Stimulated activated CD8-positive, alpha-beta memory T cell treated with anti-CD3 and anti-CD28 coated beads, Interleukin-12 subunit alpha, Interleukin-12 subunit beta, amount 100 ng/mL, for 24 hours (primary cell): ENCODE results near the gene NR0B2.

ENCODE experiments used
- DNase-seq: peaks from one replicate; pipeline ENCODE4 v3.0.0-alpha.2; 2020; ENCODE audit errors: extremely low read depth

Gene NR0B2

DNA sequence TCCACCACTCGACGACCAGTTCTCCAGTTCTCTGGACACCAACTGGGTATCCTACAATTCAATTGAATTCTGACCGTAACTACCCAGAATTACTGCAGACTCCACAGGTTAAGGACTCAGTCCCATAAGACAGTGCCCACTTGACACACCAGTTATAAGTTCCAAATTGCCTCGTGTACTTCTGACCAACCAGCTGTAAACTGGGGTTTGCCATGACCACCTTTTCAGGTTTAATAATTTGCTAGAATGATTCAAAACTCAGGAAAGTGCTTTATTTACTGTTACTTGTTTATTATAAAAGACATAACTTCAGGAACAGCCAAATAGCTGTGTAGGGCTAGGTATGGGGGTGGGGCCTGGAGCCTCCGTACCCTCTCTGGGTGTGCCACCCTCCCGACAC lies 23.0 kb upstream of the NR0B2 start:
- DNase-seq: no peak

DNA sequence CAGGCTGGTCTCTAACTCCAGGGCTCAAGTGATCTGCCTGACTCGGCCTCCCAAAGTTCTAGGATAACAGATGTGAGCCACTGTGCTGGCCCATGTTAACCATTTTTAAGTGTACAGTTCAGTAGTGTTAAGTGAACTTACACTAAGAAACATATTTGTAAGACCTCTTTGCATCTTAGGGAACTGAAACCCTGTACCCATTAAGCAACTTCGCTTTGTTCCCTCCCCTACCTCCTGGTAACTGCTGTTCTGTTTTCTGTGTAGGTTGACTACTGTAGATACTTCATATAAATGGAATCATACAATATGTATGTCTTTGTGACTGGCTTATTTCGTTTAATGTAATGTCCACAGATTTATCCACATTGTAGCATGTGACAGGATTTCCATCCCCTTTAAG lies 18.8 kb upstream of the NR0B2 start:
- DNase-seq: no peak

DNA sequence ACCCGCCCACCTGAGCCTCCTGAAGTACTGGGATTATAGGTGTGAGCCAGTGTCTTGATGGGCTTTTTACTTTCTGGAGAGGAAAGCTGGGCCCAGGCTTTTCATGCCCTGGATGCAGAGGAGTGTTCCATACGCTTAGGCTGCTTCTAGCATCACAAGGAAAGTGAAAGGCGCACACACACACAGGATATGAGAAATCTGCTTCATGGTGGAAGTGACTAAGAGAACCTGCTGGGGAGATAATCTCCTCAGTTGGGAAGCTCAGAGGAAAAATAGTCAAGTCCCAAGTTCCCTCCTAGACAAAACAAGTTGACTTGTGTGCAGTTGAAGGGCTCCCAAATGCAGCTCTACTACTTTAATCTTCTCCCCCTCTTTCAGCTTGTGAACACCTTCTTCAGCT lies 9.9 kb upstream of the NR0B2 start:
- no peak for DNase-seq

DNA sequence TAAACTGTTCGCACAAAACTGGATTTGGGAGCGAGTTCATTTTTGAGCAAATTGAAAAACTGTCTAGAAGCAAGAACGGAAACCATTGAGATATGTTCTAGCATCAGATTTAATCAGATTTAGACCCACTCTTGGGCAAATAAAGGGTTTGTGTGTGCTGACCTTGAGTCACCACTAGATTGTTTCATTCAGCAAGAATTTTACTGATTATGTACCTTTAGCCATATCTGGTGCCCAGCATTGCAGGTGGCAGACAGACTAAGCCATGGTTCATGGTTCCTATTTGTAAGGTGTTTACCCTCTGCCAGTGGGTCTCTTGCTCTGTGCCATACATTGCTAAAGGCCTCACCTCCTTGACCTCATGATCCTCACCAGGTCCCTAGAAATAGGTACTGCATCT lies 9.1 kb upstream of the NR0B2 start:
- DNase-seq: no peak

DNA sequence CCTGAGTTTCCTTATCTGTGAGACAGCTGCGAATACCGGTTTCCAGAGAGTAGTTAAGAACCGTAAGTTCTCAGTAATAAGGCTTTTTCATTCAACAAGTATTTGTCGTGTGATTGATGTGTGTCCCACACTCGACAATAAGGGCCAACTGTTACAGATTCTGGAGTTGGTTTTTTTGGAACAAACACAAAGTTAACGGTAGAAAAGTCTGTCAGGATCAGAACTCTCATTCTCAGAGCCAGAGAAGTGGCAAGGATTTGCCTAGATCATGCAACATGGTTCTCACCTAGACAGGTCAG lies 8.6 kb upstream of the NR0B2 start:
- no peak for DNase-seq

DNA sequence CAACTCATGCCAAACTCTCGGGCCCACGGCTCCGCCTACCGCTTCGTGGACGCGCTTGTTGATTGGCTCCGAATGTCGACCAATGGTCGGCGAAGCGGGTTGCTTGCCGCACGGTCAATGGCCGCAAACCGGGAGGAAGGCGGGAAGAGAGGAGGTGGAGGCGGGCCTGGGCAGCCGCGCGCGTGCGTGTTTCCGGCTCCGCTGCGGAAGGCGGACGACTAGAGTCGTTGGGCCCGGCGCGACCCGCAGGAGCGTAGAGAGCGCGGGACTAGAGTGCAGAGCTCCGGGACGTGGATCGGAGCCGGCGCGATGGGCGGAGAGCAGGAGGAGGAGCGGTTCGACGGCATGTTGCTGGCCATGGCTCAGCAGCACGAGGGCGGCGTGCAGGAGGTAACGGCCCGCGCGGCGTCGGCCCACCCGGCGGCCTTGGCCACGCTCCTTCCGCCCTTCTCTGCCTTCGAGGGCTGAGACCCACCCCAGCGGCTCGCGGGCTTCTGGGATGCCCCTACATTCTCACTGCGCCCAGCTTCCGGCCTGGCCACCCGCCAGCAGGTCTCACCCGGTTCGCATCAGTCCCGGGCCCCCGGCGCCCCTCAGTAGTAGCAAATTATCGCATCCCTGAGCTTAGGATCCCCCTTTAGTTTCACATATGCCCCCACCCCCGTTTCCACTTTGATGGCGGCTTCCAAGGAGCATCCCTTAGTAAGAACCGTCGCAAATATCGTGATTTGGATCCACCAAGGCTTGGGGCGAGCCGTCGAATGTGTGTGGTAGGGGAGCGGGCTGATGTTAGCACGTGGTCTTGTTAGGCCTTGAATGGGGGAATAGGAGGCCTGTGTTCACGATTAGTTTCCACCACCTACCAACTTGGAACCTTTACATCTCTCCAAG lies 8.0 kb upstream of the NR0B2 start, which contains the start of gene NUDC:
Gene NUDC, plus strand, starts transcription at position 204 of the 891 bp plus-strand sequence. Its CDS starts 106 bp downstream, at position 310.
- DNase-seq: peak; percentile 92

DNA sequence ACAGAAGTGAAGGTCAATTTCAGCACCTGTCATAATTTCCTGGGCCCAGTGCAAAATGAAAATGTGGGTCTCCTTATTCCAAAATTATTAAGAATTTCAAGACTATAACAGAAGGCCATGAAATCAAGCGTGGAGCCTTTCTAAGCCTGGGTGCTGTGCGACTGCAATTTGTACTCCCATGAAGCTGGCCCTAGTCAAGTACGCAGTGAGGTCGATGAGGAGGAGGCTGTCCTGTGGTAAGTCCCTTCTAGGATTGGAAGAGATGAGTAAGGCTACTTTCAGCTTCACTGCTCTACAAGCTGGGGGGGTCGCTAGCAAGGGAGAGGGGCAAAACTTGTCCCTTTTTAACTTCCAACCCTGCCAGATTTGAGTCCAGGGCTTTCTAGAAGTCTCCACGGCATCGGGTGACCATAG lies 7.4 kb upstream of the NR0B2 start:
- no peak for DNase-seq

DNA sequence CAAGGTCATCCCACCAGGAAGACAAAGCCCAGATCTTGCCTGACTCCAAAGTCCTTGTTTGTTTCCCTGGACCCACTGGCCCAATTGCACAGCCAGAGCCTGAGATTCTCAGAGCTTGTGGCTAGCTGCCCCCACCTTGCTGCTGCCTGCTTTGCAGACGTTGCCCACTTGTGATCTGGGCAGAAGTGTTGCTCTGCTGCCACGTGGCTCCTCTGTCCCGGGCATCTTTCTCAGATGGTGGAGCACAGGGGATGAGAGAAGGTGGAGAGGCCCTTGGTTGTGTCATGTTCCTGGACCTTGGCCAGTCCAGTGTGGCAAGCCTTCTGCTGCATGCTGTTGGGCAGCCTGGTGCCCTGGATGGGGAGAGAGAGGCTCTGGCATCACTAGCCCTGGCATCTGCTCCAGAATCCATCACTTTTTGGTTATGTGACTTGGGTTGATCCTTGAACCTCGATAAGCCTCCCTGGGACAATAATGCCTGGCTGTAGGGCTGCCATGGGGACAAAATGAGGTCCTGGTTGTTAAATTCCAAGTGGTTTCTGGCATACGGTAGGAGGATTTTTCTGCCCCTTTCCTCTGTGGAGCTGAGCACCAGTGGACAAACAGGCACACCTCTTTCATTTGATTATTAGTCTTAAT lies 1.5 kb upstream of the NR0B2 start:
- no peak for DNase-seq

DNA sequence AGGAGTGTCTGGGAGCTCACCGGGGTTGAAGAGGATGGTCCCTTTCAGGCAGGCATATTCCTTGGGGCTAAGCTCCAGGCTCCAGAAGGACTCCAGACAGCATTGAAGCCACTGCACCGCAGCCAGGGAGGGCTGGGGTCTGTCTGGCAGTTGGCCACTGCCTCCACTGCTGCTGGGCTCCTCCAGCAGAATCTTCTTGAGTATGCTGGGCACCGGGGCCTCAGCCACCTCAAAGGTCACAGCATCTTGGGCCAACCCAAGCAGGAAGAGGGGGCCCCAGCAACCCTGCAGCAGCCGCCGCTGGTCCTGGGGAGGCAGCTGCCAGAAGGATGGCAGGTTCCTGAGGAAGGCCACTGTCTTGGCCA lies 404 bp downstream of the NR0B2 start:
- no peak for DNase-seq

DNA sequence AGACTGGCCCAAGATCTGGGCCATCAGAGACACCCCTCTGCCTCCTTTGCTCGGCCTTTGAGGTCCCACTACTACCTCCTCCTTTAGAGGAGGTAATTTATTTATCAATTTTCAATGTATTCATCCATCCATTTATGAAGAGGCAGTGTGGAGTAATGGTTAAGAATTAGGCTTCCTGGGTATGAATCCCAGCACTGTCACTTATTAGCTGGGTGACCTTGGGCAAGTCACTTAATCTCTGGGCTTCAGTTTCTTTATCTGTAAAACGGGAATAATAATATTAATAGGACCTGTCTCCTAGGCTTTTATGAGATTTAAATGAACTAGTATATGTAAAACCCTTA lies 1.7 kb downstream of the NR0B2 start:
- DNase-seq: no peak

DNA sequence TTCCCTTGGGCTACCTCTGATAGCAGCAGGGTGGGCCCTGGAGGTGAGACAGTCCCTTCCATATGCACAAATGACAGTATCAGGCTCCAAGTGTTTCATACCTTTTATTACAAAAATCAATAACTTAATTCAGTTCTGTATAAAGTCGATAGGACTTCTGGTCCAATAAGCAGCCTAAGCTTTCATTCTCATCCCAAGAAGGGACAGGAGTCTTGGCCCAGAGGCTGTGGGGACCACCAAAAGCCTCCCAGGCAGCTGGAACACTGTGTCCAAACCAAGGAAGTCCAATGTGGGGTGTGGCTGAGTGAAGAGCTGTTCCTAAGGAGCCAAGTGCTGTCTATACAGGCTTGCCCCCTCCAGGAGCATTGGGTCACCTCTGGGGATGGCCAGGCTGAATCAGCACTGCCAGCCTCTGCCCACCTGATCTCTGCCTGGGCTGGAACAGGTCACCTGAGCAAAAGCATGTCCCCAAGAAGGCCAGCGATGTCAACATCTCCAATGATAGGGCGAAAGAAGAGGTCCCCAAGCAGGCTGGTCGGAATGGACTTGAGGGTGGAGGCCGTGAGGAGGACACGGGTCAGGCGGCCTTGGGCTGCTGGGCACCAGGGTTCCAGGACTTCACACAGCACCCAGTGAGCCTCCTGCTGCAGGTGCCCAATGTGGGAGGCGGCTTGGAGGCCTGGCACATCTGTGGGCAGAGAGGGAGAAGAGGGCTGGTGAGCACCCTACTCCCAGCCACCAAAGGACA lies 2.2 kb downstream of the NR0B2 start:
- DNase-seq: no peak

DNA sequence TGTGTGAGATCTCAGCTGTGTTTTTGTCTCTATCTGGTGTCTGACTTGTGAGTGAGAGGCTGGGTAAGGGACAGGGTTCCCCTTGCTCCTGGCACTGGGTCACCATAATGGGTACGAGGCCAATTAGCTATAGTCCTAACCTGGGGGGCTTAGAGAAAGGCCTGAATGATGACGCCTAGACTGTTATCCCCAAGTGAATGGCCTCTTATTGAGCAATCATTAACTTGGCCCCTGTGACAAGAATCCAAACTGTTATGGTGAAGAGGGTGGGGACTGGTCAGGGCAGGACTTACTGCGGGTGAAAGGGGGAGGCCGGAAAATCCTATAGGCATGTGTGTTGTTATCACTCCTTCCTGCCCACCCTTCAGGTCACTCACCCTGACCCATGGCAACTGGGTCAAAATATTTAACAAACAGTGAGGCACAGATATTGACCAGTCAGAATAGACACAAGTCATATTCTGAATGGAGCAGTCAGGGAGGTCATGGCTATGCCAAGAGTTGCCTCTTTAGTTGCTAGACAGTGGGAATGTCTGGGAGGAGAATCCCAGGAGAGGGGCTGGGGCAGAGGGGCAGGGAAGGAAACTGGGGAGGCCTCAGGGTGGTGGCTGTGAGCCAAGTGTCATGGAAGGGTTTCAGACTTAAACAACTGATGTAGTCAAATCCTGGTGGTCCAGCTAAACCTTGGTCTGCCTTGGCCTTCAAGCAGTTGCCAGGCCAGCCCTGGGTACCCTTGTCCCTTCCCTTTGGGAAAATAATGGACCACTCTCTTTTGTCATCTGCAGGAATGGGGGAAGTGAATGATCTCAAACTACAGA lies 3.2 kb downstream of the NR0B2 start:
- DNase-seq: no peak

DNA sequence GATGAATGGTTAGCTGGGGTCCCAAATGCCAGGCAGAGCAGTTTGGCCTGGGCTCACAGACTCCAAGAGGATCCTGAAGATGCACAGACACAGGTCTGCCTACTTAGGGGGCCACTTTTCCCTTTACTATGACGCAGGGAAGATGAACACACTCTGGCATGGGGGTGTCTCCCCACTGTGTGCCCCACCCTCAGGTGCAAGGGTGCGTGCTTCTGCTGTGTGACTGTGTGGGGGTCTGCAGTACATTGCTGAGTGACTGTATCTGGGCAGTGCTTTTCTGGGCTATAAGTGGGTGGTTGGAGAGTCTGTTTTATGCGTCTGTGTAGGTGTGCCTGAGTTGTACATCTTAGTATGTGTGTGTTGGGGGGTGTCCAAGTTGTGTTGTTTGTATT lies 3.8 kb downstream of the NR0B2 start:
- no peak for DNase-seq

DNA sequence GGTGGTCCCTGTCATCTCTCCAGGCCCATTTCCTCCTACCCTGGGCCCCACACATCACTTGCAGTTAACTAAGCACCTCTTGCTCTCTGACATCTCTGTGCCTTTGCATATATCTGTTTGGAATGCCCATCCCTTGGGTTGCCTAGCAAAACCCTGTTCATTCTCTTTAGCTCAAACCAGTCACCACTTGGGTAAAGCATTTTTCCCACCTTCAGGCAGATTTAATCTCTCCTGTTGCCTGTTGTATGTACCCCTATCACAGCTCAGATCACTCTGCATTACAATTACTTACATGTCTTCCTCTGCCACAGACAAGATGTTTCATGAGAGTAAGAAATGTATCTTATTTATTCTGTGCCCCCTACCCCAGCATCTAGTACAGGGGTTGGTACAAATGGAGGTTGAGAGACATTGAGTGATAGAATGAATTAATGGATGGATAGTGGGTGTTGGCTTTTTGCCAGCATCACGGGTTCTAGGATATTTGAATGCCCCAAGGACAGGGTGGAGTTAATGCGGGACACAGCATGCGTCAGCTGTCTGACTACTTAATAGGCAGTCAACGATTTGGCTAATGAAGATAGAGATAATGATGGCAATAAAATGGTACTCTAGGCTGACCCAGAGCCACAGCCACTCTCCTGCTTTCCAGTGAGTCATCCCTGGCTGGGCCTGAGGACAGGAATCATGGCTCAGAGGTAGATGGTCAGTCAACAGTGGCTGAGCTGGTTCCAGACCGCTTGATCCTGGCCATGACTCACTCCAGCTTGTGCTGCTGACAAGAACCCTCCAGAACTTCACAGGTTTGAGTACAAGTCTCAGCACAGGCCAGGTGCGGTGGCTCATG lies 6.5 kb downstream of the NR0B2 start:
- no peak for DNase-seq

DNA sequence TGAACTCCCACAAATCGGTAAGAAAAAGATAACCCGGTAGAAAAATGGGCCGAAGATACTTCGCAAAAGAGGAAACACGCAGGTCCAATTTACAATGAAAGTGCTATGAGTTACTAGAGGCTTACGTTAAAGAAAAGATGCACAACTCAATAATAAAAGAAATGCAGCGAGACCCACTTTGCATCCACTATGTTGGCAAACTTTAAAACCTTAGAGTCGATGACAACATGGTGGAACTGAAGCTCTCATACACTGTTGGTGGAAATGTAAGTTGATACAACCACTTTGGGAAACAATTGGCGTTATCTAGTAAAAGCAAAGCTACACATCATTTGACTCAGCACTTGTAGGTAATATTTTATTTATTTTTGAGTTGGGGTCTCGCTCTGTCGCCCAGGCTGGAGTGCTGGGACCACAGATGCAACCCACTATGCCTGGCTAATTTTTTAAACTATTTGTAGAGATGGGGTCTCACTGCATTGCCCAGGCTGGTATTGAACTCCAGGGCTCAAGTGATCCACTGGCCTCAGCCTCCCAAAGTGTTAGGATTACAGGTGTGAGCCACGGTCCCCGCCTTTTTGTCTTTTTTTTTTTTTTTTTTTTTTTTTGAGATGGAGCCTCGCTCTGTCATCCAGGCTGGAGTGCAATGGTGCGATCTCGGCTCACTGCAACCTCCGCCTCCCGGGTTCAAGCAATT lies 12.8 kb downstream of the NR0B2 start:
- DNase-seq: no peak

DNA sequence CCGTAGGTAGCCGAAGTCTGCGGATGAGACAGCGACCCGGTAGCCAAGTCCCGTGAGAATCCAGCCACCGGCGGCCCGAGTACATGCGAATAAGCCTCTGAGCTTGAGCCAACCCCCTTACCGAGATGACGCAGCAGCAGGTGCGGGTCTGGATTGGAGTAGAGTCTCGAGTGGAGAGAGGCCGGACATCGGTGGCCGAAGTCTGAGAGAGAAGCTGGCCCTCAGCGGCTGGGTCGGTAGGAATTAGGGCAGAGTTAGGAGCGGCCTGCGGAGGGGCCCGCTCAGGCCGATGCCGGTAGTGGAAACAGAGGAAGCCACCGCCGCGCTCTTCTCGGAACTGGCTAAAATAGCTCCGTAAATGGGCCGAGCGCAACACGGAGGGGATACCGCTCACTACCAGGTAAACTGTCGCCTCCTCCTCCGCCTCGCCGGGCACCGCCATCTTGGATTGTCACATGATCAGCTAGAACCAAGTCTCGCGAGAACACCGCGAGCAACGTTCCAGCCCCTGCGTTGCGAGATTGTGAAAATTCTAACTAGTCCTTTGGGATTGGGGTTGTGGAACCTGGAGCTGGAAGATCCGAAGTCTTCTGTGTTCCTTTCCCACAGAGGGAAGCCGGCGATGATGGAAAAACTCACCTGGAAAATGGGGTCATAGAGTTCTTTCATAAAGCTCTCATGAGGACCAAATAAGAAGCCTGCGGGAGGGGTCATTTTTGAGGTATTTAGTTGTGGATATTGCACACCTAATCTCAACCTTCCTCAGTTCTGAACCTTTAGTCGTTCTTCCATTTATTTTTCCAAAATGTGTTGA lies 13.6 kb downstream of the NR0B2 start, which contains the start of gene GPATCH3:
Gene GPATCH3, minus strand, starts transcription at position 467 of the 814 bp plus-strand sequence. Its CDS starts 25 bp downstream, at position 442.
- peak; percentile 61 for DNase-seq

DNA sequence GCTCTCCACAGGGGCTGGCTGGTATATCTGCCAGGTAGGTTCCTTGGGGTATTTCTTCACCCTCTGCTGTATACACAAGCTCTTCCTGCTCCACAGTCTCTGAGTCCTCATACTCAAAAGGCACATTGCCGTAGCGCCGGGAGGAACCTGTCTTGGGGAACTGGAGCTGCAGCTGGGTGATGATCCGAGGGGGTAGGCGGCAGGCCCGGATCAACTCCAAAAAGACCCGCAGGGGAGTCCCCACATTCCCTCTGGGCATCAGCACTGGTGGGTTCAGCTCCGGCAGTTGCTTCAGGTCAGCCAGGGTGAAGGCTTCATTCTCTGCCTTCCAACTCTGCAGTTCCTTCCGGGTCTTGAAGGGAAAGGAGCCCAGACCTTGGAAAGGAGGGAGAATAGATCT lies 16.4 kb downstream of the NR0B2 start:
- DNase-seq: no peak

DNA sequence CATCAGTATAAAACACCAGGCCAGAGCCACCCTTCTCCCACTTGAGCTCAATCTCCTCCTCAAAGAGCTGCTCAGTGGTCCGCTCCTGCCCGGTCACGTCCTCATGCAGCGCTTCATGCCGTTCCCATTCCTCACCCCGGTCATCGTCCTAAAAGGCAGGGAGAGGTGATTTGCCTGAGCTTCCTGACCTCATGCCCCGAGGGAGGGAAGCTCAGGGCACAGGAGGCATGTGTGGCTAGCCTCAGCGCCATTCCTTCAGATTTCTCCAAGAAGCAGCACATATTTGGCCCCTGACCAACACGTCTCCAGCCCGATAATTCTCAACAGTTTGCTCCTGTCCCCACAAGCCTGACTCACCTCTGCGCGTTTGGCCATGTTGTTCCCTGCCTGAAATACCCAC lies 19.5 kb downstream of the NR0B2 start:
- DNase-seq: no peak

DNA sequence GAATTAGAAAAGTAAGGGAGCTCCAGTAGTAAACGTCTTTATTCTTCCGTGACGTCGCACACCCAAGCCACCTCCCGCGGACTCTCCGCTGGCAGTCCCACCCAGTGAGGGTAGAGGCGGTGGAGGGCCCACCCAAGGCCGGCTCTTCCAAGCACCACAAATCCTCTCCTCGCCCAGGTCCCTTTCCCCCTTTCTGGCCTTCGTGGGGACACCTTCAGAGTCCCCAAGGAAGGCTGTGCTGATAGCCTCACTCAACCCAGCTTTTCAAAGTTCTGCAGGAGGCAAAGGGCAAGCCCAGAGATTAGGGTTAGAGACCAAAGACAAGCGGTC lies 23.3 kb downstream of the NR0B2 start:
- DNase-seq: no peak
